Epithelial cell of prostate (primary cell): ENCODE results near the gene KCNMB4.

ENCODE experiments used
- DNase-seq: peaks from one replicate; pipeline ENCODE4 v3.0.0-alpha.2; 2011; ENCODE audit warnings: low read depth, low spot score
- H3K27ac ChIP-seq: fragments of 450-650 bp; 2 replicates; pipeline ENCODE4 v1.5.1; 2017; ENCODE audit warnings: mild to moderate bottlenecking

KCNMB4 gene, protein sequence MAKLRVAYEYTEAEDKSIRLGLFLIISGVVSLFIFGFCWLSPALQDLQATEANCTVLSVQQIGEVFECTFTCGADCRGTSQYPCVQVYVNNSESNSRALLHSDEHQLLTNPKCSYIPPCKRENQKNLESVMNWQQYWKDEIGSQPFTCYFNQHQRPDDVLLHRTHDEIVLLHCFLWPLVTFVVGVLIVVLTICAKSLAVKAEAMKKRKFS

DNA sequence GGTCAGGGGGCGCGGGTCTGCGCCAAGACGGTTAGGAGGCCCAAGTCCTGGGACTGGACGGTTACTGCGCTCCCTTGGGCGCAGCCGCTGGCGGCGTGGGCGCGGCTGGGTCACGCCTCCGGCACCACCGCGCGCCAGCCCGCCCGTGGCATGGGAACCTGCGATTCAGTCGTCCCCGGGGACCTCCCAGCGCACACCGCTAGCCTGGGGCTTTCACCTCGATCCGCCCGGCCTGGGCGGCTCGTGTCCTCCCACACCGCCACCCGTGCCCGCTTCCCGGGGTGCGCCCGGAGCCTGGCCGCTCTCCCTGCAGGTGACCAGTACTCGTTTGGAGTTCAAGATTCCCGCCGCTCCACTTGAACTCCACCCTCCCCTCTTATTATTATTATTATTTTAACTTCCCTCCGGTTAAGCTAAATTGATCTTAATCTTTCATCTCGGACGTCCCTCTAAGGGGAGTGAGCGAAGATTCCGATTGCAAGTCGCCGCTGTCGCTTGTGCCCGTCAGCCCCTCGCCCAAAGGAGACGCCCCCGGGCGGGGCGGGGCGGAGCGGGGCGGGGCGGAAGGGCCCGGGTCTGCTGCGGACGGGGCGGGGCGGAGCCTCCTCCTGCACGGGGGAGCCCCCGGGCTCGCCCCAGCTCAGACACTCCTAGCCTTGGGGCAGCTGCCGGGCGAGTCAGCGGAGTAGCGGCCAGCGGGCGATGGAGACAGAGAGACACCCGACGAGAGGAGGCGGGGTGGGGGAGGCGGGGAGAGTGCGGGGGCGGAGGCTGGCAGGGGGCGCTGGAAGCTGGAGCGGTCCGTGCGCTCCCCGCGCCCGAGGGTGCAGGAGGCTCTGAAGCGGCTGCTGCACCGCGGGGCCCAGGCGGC lies at the start of gene KCNMB4:
KCNMB4 (plus strand) TSS at position 643 of the 871 bp plus-strand sequence. CDS start 445 bp downstream, outside the sequence.
- no peak for DNase-seq
- no peak within 1 kb of the TSS for H3K27ac ChIP-seq

DNA sequence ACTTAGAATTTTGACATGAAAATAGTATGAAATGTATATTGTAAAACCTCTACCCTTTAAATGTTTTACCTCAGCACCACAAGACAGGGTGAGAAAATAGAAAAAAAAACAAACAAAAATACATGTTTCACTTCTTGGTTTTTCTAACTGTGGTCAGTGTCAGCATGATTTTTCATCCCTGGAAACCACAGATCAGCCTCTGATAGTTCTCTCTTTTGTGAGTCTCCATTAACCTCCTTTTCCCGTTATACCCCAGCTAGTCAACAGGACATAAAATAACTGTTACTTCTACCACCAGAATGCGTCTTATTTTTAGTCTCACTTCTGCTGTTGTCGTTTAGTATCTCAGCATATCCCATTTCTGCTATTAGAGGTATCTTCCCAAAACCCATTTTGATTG lies 48.3 kb upstream of the KCNMB4 start:
- DNase-seq: no peak
- H3K27ac ChIP-seq: no peak overlapping the region

DNA sequence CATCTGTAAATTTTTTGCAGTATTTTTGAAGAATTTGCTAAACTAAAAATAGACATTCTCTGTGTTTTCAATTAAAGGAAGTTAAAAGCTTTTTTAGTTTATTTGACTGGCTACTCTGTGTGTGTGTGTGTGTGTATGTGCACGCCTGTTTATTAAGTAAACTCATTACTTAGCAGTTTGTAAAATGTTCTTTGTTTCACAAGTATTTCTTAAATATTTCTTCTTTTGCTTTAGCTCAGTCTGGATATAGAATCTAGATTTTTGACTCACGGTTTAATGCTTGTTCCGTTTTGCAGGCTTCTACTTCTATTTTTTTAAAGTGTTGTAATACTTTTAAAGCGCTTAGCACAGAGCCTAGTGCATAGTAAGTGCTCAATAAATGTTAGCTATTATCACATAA lies 46.5 kb upstream of the KCNMB4 start:
- H3K27ac ChIP-seq: no peak overlapping the region
- no peak for DNase-seq

DNA sequence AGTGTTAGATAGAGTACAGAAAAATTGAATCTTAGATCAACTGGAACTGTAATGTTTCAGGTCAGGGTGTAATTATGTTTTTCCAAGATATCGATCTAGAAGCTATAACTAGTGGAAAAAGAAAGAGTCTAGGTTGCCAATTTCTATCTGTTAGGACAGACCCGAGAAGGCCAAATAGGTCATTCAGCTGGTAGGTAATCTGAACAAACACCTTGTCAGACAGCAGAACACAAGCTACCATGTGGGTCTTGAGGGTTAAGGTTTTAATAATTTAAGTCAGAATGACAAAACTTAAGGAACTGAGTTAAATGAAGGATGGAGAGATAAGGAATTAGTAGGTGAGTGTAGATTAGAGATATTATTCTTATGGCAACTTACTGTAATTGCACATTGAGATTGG lies 44.9 kb upstream of the KCNMB4 start:
- DNase-seq: no peak
- H3K27ac ChIP-seq: no peak overlapping the region

DNA sequence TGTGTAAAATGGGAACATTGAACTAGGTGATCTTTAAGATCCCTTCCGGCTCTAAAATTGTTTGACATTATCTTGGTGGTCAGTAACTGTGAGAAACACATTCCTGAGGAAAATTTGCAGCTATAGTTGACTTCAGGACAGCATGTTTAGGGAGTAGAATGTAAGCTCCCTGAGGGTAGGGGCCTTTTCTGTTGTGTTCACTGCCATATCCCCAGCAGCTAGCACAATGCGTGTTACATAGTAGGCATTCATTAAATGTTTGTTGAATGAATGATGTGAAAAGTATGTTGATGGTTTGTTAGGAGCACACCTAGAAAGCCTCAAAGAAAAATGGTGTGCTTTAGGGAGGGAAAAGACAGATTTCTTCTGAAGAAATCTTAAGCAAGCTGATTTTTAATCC lies 38.5 kb upstream of the KCNMB4 start:
- H3K27ac ChIP-seq: no peak overlapping the region
- DNase-seq: no peak

DNA sequence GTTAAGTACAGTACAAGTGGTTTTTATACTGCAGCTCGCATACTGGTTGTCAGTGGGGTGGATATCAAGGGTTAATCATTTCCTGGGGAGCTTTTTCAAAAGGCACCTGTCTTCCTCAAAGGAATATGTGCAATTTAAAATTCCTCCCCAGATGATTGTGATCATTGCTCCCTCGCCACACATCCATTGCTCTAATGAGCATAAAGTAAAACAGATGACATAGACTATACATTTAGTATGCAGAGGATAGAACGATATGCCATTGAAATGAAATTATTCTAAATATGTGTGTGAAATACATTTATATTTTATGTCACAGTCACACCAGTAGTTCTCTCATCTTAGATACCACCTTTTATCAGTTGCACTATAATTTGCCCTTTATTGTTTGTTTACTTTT lies 36.4 kb upstream of the KCNMB4 start:
- H3K27ac ChIP-seq: no peak overlapping the region
- no peak for DNase-seq

DNA sequence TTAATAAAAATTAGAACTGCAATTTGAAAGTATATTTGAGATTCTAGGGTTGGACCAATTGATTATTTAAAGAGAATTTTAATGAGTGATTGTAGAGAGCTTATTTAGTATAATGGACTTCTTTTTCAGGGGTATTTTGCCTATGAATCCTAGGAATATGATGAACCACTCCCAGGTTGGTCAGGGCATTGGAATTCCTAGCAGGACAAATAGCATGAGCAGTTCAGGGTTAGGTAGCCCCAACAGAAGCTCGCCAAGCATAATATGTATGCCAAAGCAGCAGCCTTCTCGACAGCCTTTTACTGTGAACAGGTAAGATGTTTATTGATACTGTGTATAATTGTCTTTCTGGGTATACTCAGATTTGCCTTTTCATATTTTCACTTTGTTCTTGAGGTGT lies 35.9 kb upstream of the KCNMB4 start:
- no peak for DNase-seq
- no peak overlapping the region for H3K27ac ChIP-seq

DNA sequence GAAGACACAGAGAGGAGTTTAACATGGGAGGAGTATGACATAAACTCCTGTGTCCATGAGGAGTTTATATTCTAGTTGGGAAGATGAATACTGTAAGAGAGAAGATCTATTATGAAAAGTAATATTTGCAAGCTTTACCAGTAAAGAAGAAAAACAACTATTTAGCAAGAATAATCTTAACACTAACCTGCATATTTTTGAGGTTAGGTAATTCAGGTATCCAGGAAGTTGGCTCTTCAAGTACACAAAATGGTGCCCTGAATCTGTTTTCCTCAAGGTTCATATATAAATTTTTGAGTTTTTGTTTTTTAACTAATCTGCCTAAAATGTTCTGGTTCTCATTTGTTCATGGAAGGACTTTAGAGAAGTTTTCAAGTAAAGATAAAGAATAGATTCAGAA lies 33.9 kb upstream of the KCNMB4 start:
- DNase-seq: no peak
- H3K27ac ChIP-seq: no peak overlapping the region

DNA sequence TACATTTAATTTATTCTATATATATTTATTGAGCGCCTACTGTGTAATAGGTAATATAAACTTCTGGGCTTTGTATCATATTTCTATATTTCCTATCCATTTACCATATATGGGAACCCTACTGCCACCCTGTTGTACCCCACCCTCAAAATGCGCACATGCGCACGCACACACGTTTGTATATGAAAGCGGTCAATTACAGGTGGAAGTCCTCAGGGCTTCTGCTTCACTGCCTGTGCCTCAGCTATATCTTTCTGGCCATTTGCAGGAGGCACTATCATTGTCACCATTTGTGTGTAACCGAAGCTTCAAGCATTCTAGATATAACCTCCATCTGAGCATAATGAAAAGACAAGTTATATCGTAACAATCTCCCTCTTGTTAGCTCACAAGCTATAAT lies 31.3 kb upstream of the KCNMB4 start:
- no peak for DNase-seq
- H3K27ac ChIP-seq: no peak overlapping the region

DNA sequence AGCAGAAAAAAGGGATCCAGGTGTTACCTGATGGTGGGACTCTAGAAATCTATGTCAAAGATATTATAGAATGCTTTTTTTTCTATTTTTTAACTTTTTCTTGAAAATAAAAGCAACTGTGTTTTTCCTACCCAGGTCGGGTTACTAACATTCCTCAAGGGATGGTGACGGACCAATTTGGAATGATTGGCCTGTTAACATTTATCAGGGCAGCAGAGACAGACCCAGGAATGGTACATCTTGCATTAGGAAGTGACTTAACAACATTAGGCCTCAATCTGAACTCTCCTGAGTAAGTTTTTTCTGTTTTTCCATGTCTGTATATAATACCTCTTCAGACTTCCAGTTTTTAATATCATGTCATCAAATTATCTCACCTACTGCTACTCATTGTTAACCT lies 27.6 kb upstream of the KCNMB4 start:
- H3K27ac ChIP-seq: no peak overlapping the region
- no peak for DNase-seq

DNA sequence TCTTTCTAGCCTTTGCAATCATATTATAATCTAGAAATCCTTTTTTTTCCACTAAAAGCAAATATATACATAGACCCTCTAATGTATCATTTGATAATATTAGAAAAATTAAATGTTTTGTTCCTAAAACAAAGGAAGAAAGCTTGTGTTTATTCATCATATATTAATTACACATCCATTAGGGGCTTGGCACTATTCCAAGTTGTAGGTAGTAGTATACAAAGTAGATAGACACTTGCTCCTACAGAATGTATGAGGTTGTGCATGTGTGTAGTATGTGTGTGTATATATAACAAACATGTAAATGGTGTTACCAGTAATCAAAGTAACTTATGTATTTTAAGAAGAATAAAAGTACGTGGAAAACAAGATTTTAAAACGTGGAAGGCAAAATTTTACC lies 15.0 kb upstream of the KCNMB4 start:
- no peak for DNase-seq
- H3K27ac ChIP-seq: no peak overlapping the region

DNA sequence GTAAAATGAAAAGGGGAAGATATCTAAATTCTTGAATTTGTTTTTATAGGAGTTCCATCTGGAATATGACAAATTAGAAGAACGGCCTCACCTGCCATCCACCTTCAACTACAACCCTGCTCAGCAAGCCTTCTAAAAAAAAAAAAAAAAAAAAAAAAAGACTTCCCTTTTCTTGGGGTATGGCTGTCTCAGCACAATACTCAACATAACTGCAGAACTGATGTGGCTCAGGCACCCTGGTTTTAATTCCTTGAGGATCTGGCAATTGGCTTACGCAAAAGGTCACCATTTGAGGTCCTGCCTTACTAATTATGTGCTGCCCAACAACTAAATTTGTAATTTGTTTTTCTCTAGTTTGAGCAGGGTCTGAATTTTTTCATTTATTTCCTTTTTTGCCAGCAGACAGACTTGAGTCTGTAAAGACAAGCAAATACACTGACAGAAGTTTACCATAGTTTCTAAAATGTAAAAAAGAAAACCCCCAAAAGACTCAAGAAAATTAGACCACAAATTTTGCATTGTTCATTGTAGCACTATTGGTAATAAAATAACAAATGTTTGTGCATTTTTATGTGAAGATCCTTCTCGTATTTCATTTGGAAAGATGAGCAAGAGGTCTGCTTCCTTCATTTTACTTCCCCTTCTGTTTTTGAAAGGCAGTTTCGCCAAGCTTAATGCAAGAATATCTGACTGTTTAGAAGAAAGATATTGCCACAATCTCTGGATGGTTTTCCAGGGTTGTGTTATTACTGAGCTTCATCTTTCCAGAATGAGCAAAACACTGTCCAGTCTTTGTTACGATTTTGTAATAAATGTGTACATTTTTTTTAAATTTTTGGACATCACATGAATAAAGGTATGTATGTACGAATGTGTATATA lies 12.1 kb upstream of the KCNMB4 start:
- DNase-seq: no peak
- no peak overlapping the region for H3K27ac ChIP-seq

DNA sequence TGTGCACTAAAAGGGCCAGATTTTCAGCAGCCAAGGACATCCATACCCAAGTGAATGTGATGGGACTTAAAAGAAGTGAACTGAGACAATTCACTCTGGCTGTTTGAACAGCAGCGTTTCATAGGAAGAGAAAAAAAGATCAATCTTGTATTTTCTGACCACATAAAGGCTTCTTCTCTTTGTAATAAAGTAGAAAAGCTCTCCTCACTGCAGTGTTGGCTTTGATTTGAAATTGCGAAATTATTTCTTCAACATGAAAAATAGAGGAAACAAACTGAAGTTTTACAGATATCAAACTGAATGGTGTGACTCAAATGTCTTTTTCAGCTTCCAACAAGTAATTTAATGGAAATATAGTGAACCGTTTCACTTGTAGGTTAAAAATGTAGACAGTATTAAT lies 11.3 kb upstream of the KCNMB4 start:
- H3K27ac ChIP-seq: no peak overlapping the region
- DNase-seq: no peak

DNA sequence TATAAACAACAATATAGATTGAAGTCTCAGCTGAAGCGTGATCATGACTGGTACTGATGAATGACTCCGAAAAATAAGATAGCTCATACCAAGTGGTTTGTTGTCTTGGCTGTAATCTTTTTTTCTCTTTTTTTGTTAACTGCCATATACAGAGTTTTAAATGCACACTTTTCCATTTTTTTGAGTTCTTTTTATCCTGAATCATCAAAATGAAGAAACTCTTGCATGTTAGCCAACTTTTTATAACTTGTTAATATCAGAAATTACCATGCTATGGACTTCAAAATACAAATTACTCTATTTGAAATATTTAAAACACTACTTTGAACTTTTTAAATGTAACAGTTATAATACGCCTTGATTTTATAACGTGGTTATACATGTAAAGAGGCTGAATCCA lies 10.1 kb upstream of the KCNMB4 start:
- H3K27ac ChIP-seq: no peak overlapping the region
- DNase-seq: no peak

DNA sequence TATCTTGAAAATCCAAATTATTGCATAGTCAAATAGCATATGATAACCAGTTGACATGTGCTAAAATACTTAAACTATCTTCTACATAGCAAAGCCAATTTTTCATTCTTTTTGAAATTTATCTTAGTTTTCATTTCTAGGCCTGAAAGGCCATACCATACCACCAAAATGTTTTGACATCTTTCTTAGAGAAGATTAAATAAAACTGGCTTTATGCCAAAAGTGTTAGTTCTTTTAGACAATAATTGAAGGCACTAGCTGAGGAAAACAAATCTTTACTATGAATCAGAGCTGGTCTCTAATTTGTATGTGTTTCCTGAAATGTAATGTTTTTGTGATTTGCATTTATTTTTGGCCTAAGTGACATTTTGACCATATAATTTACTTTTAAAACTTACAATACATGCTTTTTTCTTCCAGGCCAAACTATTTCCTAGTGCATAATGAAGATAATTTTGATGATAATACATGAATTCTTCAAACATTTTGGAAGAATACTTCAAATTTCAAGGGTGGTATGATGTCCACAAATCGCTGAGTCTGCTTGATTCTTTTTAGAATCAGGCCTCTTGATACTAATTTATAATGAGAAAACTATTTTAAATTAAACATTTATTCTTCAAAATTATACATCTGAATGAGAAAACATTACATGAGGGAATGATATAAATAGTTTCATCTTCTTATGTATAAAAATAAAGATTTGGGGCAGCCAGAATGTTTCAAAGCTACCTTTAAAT lies 6.5 kb upstream of the KCNMB4 start:
- DNase-seq: no peak
- H3K27ac ChIP-seq: no peak overlapping the region

DNA sequence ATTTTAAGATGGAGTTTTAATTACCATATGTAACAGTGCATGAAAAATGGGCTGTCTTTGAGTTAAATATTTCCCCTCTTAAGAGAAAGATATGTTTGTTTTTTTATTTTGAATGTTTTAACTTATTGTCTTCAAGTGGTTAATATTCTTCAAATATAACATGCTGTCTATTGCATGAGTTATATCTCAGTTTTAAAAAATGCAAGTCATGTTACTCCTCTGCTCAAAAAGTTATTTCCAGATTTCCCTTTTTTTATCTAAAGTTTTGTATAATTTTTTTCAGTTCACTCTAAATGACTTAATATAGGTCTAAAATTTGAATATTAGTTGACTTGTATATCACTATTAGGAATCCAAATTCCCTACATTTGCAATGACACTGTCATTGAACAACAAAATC lies 5.9 kb upstream of the KCNMB4 start:
- H3K27ac ChIP-seq: no peak overlapping the region
- no peak for DNase-seq

DNA sequence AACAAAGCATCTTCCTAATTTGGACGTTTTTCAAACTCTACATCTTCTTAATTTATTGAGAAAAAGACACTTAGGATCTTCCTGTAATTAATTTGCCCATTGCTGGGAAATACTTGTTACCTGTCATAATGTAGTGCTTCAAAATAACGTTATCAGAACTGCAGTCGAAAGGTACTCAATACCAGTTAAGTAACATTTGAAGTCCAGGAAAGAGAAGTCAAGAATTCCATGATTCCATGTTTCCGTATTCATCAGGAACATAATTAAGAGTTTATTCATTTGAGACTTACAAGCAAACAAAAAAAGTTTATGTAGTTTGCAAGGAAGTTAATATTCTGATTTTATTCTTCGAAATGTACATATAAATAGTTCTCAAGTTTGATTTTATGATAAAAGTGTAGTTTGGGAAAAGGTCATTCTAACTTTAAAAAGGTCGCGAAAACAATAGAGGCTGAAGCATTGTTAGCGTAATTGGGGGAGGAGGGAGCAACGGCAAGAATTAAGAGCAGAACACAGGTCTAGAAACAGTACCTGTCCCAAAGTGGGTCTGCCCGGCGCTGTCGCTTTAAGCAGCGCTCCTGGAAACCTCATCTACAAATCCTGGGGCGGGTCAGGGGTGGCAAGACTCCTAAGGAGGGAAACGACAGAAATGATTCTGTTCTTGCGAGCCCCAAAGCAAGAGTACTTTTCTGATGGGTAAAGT lies 1.2 kb upstream of the KCNMB4 start:
- H3K27ac ChIP-seq: no peak overlapping the region
- no peak for DNase-seq

DNA sequence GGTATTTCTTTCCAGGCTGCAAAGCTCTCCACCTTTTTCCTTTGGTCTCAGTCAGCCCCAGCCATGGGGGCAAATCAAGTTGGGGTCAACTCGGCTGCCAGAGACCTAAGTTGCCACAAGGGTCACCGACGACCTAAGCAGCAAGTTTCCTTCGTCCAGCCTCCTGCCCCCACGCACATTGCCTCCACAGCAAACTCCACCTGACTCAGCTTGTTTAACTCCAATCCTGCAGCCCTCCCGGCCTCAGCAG lies 767 bp upstream of the KCNMB4 start:
- DNase-seq: no peak
- H3K27ac ChIP-seq: no peak overlapping the region

DNA sequence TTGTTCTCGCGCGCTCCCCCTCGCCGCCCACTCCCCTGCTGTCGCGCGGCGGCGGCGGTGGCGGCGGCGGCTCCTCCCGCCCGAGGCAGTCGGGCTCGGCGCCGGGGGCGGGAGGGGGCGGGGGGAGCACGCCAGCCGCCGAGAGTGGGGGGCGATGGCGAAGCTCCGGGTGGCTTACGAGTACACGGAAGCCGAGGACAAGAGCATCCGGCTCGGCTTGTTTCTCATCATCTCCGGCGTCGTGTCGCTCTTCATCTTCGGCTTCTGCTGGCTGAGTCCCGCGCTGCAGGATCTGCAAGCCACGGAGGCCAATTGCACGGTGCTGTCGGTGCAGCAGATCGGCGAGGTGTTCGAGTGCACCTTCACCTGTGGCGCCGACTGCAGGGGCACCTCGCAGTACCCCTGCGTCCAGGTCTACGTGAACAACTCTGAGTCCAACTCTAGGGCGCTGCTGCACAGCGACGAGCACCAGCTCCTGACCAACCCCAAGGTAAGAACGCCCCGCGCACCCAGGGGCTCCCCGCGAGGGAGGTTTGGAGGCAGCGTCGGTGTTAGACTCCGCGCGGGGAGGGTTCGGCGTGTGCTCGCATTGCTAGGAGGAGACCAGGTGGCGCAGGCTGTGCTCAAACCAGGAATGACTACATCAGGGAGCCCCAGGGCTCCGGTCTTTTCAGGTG lies 629 bp downstream of the KCNMB4 start:
- DNase-seq: no peak
- no peak overlapping the region for H3K27ac ChIP-seq
